Activated CD4-positive, CD25-positive, alpha-beta regulatory T cell (primary cell): ENCODE data around the gene NOP10.
"Not testable (repeated sequence)": the region's sequence is repeated elsewhere in the genome, so short reads cannot be mapped to it uniquely, and the experiment has no call there.

Source experiments
- DNase-seq, 4 experiments: peaks; one replicate each; lab custom pipeline; 2025; lab: John Stamatoyannopoulos, UW

Gene NOP10

DNA sequence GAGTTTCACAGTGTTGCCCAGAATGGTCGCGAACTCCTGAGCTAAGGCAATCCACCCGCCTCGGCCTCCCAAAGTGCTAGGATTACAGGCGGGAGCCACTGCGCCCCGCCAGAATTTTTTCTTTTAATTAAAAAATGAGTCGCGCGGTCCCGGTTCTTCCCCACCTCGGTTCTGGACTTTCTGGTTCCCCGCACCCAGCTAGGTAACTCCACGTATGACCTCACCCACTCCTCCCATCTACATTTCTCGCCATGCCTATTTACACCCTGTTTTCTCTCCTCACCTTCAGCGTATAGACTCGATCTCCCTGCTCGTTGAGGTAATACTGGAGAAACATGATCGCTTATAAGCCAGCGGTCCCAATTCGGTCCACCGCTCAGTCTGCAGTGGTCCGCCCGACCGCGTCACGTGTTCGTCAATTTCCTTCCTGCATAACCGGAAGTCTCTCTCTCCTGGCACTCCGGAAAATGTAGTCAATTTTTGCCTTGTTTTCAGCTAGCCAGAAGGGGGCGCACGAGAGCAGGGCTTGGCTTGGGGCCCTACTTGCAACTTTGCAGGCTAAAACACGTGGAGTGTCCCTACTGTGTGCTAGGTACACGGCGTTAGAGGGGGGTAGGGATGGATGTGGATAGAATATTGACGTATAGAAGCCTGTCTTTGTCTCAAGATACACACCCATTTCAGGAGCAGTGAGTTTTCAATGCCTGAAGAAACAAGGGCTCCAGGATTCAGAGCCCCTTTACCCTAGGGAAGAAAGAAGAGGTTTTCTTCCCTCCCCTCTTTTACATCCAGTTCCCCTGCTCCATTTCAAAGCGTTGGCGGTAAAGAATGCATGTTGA, at the start of gene NOP10, which contains the start of gene NUTM1:
Gene NOP10 (minus strand): TSS at position 400 of the 839 bp plus-strand sequence. CDS start 63 bp downstream, at position 337.
Gene NUTM1 (plus strand): TSS at position 579 of the 839 bp plus-strand sequence. CDS start 382 bp downstream, outside the sequence.
- peak; percentile 83 to 93 (median 88) for DNase-seq

DNA sequence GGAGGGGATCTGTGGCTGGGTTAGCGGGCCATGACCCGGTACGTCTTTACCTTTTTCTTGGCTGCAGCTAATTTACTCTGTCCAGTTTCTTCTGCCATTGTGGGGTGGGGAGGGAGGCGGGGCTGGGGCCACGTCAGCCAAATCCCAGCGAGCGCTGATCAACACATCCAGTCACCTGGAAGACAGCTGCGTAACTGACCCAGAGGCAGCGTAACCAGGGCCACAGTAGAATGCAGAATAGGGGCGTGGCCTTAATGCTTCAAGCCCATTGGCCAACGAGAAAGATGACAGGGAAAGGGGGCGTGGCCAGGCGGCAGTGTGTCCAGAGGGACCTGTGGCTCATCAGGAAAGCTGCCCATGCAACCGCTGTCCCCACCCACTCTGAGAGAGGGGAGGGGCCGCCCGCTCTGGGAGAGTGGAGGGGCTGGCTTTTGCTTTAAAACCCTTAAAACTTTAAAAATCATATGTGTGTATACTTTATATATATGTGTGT, 46.7 kb upstream of the NOP10 start:
- not testable (repeated sequence) for DNase-seq

DNA sequence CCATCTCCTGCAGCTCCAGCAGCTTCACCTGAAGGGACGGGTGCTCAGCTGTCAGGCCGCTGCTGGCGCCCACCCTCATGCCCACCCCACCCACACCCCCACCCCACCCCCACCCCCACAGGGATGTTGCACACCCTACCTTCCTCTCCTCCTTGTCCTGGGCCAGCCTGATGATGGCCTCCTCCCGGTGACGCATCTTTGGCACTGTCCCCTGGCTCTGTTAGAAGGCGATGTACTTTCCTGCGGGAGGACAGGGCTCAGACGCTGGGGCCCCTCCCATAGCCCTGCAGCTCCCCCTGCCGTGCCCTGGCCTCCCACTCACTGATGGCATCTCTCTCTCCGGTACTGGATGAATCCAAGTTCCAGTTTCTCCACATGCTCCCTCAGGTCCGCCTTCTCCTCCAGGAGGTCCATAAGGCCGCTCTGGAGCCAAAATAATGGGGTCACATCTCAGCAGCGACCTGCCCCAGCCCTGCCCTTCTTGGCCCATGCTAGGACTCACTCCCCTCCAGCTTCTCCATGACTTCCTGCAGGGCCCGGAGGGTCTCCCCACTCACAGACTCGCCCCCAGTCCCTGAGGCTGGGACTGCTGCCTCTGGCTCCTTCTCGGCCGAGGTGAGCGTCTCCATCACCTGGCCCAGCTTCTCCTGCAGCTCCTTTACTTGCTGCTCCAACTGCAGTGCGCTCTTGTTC, 39.0 kb upstream of the NOP10 start:
- DNase-seq, result not testable (repeated sequence)

DNA sequence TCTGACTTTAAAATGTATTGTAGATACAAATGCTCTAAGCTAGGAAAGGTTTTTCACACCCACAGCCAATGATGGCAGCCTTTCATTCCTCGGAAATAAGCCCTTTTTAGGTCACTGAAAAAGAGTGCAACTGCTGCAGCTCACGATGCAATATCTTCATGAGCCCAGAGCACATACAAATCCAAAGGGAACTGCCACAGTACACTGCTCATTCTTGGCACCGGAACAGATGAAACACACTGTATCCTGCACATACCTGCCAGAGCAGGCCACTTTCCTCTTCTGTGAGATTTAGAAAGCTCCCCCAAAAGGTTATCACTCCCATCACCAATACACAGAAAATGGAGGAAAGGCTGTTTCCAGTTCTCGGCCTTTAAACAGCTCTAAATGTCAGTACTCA, 37.6 kb upstream of the NOP10 start:
- not testable (repeated sequence) for DNase-seq

- no peak for DNase-seq
These were observed 33.9 kb upstream of the NOP10 start for GRCh38 chr15:34376856-34377255.

- DNase-seq, result not testable (repeated sequence)
These were observed 32.6 kb upstream of the NOP10 start for GRCh38 chr15:34375541-34375940.

DNA sequence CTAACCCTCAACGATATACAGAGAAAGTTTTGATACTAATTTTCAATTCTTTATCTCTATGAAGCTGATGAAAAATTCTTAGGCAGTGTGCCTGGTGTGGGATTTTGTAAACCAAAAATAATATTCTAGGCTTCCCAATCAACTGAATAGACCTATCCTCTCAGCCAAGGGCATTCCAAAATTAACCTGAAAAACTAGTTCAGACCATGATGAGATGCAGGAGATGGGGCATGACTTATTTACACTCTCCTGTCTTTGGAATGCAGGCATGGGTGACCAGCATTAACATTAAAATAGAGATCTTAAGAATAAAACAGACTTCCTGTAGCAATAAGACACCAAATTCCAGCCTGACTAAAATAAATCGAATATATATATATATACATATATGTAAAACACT, 31.9 kb upstream of the NOP10 start:
- no peak for DNase-seq

DNA sequence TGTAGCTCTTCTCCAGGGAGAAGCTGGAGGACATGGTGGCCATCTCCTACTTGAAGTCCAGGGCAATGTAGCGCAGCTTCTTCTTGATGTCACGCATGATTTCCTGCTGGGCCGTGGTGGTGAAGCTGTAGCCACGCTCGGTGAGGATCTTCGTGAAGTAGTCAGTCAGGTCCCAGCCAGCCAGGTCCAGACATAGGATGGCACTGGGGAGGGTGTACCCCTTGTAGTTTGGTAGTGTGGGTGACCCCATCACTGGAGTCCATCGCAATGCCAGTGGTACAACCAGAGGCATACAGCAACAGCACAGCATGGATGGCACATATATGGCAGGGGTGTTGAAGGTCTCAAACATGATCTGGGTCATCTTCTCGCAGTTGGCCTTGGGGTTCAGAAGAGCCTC, 31.0 kb upstream of the NOP10 start:
- DNase-seq, result no peak

GRCh38 chr15:34370643-34371042, 27.7 kb upstream of the NOP10 start:
- no peak for DNase-seq

- no peak for DNase-seq
These were observed 27.2 kb upstream of the NOP10 start for GRCh38 chr15:34370129-34370528.

DNA sequence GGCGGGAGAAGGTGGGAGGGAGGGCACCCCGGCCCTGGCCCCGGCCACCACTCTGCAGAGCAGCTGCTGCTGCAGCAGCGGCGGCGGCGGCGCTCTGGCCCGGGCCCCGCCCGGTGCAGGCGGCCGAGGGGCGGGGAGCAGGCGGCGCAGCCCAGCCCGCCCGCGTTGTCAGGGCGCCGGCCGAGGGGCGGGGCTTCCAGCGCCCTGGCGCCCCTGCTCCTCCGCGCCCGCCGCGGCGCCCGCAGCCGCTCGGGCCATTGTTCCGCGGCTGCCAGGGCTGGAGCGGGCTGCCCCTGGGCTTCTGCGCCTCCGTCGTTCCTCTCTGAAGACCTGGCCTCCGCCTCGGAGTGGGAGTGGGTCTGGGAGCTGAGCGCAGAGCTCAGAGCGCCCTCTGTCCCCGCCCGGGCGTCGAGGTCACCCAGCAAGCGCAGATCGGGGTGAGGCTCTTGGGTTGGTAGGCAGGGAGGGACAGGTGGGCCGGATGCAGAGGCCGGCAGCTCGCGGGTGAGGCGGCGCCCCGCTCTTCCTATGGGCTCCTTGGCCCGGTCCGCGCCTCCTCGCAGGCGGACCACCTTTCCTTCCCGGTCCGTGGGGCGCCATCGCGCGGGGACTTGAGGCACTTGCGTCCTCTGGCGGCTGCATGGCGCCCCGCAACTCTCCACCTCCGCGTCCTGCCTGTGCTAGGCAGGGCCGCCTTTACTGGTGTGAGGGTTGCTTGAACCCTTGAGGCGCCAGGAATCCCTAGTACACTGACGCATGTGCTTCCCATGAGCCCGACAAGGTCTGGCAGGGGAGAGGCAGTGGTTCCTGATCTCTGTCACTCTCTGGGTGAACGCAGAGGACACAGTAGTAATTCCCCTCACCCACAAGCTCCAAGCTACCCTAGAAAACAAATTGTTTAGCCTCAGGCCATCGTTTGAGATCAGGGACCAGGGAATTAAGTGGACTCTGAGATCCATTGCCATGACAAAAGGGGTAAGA, 24.5 kb upstream of the NOP10 start, which contains the start of gene LPCAT4:
Gene LPCAT4 (minus strand): TSS at position 96 of the 981 bp plus-strand sequence. CDS start 96 bp downstream, outside the sequence.
- DNase-seq, result peak; percentile 64 to 85 (median 77)

DNA sequence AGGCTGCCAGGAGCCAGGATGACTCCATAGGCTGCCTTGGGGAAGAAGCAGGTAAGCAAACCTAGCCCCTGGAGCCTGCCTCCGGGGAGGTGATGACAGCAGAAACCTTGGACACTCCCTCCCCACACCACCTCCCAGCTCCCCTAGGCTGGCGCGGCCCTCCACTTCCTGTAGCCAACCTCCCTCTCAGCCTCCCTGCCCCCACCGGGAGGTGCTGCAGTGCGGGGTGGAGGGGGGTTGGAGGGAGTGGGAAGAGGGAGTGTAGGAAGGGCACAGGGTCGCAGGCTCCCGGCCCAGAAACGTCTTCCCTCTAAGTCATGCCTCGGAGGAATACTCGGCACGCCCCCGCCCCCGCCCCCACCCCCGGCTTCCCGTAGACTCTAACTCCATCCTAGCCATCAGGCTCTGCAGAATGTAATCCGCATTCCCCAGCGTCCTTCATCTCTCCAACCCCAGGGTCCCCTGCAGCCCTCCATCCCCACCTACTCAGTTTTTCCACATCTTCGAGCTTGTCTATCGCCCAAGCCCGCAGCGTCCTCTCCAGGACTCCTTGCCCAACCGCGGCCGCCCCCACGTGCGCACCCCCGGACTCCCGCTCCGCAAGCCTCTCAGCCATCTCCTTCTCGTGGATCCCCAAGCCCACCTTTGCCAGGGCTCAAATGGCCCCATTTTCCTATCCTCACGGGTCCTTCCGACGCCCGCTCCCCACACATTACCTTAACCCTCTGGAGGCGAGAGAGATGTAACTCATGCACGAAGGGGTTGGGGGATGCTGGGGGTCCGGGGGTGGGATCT, 23.5 kb upstream of the NOP10 start:
- DNase-seq, result peak in 3 of 4 experiments; percentile 6 to 30 (median 9)

DNA sequence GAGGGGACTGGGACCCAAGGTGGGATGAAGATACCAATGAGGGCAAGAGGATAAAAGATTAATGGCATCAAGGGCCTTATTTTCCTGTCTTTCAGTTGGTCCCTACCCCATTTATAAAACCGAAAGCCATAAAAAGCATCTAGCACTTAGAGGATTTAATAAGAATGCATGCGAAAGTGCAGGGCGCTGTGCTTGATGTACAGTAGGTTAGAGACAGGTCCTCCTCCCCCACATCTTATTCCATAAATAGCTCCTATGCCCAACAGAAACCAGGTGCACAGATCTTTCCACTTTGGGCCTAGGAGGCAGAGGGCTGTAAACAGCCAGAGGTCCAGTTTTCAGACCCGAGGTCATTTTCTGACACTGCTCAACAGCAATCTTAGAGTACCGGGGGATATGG, 22.9 kb upstream of the NOP10 start:
- DNase-seq, result no peak

GRCh38 chr15:34365091-34365825, 22.3 kb upstream of the NOP10 start:
- DNase-seq, result no peak

DNA sequence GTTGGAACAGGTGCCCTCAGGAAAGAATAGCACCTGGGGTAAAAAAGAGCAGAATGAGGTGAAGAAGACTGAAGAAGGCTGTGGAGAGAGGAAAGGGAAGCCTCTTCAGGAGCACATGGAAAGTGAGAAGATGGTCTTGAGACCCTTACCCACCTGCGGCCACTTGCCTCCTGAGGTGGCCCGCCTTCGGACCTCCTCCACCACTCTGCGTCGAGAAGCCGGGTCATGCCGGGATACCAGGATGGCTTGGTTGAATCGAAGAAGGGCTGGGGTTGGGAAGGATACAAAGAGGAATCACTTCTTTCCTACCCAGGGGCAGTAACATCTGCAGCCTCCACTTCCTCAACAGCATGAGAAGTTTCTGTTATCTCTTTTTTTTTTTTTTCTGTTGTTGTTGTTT, 21.1 kb upstream of the NOP10 start:
- no peak for DNase-seq

- no peak for DNase-seq
These were observed 19.3 kb upstream of the NOP10 start for GRCh38 chr15:34362047-34362773.

DNA sequence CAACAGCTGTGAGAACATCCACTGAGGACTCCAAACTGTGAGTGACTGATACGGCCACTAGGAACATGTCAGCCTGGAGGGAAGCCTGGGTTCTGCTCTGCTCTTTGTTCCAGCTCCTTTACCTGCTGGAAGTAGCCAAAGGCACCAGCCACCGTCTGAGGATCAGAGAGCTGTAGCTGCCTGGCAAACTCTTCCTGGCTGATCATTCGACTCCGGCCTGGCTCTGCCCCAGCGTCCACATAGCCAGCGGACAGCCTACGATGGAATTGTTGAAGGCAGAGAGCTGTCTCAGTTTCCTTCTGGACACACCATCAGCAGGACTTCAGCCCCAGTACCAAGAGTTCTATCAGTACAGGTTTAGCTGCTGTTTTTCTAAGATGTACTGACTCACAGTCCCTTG, 18.3 kb upstream of the NOP10 start:
- DNase-seq, result no peak

GRCh38 chr15:34360298-34360697, 17.4 kb upstream of the NOP10 start:
- DNase-seq, result no peak

- DNase-seq, result no peak
These were observed 16.5 kb upstream of the NOP10 start for GRCh38 chr15:34359416-34359815.
